K562 (cell line): ENCODE results near the gene CACNG8.

Source experiments
- CTCF ChIP-seq, 3 experiments: IDR thresholded peaks in 2 of 3; conservative IDR thresholded peaks in 1 of 3; 2 replicates each; pipeline ENCODE4 v1.5.1; 2011 to 2012; ENCODE audit warnings: low read length in 3 of 3, mild to moderate bottlenecking in 3 of 3, control low read depth in 2 of 3, improper control_type of control experiment in 1 of 3, inconsistent platforms in 1 of 3, low read depth in 1 of 3, mixed read lengths in 1 of 3, moderate library complexity in 1 of 3; ENCODE audit not compliant: insufficient read depth in 2 of 3
- JUNB ChIP-seq: fragments of 450-650 bp; formaldehyde crosslinking; conservative IDR thresholded peaks from 2 replicates; pipeline ENCODE4 v1.4.0; 2020; ENCODE audit warnings: mild to moderate bottlenecking
- NKRF ChIP-seq: fragments of 450-650 bp; IDR thresholded peaks from 2 replicates; pipeline ENCODE4 v1.6.1; 2016; ENCODE audit warnings: borderline replicate concordance
- NRF1 ChIP-seq, 2 experiments: fragments of 450-650 bp; IDR thresholded peaks in 1 of 2; conservative IDR thresholded peaks in 1 of 2; 2 replicates each; pipeline ENCODE4 v1.6.1; 2014; ENCODE audit warnings: mild to moderate bottlenecking in 2 of 2

GRCh38 chr19:53966931-53967330, 4.2 kb downstream of the CACNG8 start:
- no peak for TF ChIP-seq NRF1 (conservative IDR thresholded peaks at IDR 0.05 in 1 of 2, IDR thresholded peaks at IDR 0.05 in 1 of 2)
- no peak for TF ChIP-seq NKRF
- no peak for TF ChIP-seq CTCF (IDR thresholded peaks at IDR 0.05 in 2 of 3, conservative IDR thresholded peaks at IDR 0.05 in 1 of 3; ENCODE audit: insufficient read depth in 2 of 3, low read depth in 1 of 3, low read length in 3 of 3)
- no peak for TF ChIP-seq JUNB (CRISPR knock-in tag)
